Measurements from ENCODE around the gene TBCA.

The TBCA gene, protein sequence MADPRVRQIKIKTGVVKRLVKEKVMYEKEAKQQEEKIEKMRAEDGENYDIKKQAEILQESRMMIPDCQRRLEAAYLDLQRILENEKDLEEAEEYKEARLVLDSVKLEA

DNA sequence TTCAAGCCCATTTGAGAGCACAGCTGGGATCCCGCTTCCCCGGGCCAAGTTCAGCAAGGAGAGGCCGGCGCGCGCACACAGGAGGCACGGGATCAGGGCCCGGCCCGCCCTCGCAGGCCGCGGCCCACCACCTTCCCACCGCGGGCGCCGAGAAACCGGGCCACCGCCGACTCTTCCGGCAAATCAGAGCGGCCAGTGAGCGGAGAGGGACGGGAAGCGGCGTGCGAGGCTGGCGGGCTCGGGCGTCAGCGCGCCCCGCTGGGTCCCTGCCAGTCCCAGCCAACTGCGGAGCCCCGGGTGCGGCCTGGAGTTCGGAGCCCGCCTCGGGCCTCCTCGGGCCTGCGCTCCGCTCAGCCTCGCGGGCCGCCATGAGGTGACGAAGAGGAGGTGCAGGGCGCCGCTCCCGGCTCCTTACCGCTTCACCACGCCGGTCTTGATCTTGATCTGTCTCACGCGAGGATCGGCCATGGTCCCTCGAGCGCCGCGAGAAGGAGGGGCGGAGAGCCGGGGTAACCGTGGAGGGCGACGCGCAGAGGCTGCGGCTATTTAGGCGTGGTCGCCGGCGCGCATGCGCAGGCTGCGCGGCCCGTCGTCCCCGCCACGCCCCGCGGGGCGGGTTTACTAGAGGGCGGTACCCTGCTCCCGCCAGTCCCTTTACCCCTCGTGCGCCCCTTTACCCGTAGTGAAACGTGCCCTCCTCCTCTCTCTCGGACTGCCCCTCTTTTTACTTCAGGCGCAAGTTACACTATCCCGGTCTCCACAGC is at the start of gene TBCA:
TSS of gene TBCA (minus strand) at position 550 of the 764 bp plus-strand sequence. CDS start at position 468, 82 bp downstream.
- TF ChIP-seq, protein P1, sequence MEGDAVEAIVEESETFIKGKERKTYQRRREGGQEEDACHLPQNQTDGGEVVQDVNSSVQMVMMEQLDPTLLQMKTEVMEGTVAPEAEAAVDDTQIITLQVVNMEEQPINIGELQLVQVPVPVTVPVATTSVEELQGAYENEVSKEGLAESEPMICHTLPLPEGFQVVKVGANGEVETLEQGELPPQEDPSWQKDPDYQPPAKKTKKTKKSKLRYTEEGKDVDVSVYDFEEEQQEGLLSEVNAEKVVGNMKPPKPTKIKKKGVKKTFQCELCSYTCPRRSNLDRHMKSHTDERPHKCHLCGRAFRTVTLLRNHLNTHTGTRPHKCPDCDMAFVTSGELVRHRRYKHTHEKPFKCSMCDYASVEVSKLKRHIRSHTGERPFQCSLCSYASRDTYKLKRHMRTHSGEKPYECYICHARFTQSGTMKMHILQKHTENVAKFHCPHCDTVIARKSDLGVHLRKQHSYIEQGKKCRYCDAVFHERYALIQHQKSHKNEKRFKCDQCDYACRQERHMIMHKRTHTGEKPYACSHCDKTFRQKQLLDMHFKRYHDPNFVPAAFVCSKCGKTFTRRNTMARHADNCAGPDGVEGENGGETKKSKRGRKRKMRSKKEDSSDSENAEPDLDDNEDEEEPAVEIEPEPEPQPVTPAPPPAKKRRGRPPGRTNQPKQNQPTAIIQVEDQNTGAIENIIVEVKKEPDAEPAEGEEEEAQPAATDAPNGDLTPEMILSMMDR (IDR thresholded peaks at IDR 0.05; ENCODE audit: insufficient read depth, low read depth, low read length, missing control alignments) = peak; percentile 12
- H3K4me3 ChIP-seq (ENCODE audit: low read length) = peak within 1 kb of the TSS; percentile 85
- peak; percentile 88 for DNase-seq (ENCODE audit: low read depth)

DNA sequence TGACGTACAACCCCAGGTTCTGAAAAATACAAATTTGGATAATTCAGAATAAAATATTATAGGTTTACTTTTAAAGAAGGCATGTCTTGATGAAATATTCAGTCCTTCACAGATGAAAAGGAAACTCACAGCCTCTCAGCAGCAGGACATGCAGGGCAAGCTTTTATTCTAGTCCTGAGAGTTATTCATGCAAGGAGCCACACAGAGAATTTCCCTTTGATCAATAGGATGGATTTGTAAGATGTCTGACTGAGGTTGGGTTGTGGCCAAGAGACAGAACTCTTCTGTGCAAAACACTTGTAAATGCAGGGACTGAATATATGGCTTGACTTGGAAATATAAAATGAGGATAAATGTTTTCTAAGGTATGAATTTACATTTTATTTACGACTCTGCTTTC is 48.8 kb upstream of the TBCA start:
- TF ChIP-seq, protein P1 (IDR thresholded peaks at IDR 0.05; ENCODE audit: insufficient read depth, low read depth, low read length, missing control alignments) = no peak
- no peak for DNase-seq (ENCODE audit: low read depth)

GRCh38 chr5:77816686-77817085 is 40.5 kb upstream of the TBCA start:
- TF ChIP-seq, protein P1 (IDR thresholded peaks at IDR 0.05; ENCODE audit: insufficient read depth, low read depth, low read length, missing control alignments) = no peak
- no peak overlapping the region for H3K4me3 ChIP-seq (ENCODE audit: low read length)
- DNase-seq (ENCODE audit: low read depth) = peak; percentile 54

More for the DNA sequence above, 48.8 kb upstream of the TBCA start:
- H3K4me3 ChIP-seq (ENCODE audit: low read length) = no peak overlapping the region

GRCh38 chr5:77812926-77813589 is 36.9 kb upstream of the TBCA start:
- DNase-seq (ENCODE audit: low read depth) = no peak
- TF ChIP-seq, protein P1 (IDR thresholded peaks at IDR 0.05; ENCODE audit: insufficient read depth, low read depth, low read length, missing control alignments) = no peak

GRCh38 chr5:77806213-77806843 is 30.2 kb upstream of the TBCA start:
- TF ChIP-seq, protein P1 (IDR thresholded peaks at IDR 0.05; ENCODE audit: insufficient read depth, low read depth, low read length, missing control alignments) = no peak
- H3K4me3 ChIP-seq (ENCODE audit: low read length) = no peak overlapping the region
- DNase-seq (ENCODE audit: low read depth) = no peak

More at GRCh38 chr5:77812926-77813589, 36.9 kb upstream of the TBCA start:
- no peak overlapping the region for H3K4me3 ChIP-seq (ENCODE audit: low read length)

- TF ChIP-seq, protein P1 (IDR thresholded peaks at IDR 0.05; ENCODE audit: insufficient read depth, low read depth, low read length, missing control alignments) = no peak
- DNase-seq (ENCODE audit: low read depth) = no peak
Observed at GRCh38 chr5:77798456-77798855, 22.3 kb upstream of the TBCA start.

More at GRCh38 chr5:77798456-77798855, 22.3 kb upstream of the TBCA start:
- no peak overlapping the region for H3K4me3 ChIP-seq (ENCODE audit: low read length)

Data from epithelial cell of esophagus (primary cell).